ENCODE results near the gene MAD1L1.

Gene MAD1L1

GRCh38 chr7:2110610-2111396 lies 121.9 kb downstream of the MAD1L1 start:
- no peak for DNase-seq
- no peak for TF ChIP-seq CTCF (IDR thresholded peaks at IDR 0.05; ENCODE audit: low read depth, low read length)
- no peaks in the 10 kb centered on the region; the same call in 1 of the 2 replicates for H3K36me3 ChIP-seq
- peaks cover 34% of the 10 kb centered on the region for H3K4me1 ChIP-seq
- no peaks in the 10 kb centered on the region for H3K27me3 ChIP-seq
- H3K9me3 ChIP-seq: no peaks in the 10 kb centered on the region
- H3K4me3 ChIP-seq (ENCODE audit: low read depth, low read length): no peak overlapping the region

GRCh38 chr7:2109936-2110609 lies 122.7 kb downstream of the MAD1L1 start:
- DNase-seq: peak; percentile 40
- H3K36me3 ChIP-seq: no peaks in the 10 kb centered on the region; the same call in 1 of the 2 replicates
- no peak overlapping the region for H3K4me3 ChIP-seq (ENCODE audit: low read depth, low read length)
- H3K9me3 ChIP-seq: no peaks in the 10 kb centered on the region
- no peaks in the 10 kb centered on the region for H3K27me3 ChIP-seq
- peaks cover 35% of the 10 kb centered on the region for H3K4me1 ChIP-seq
- no peak for TF ChIP-seq CTCF (IDR thresholded peaks at IDR 0.05; ENCODE audit: low read depth, low read length)

- no peaks in the 10 kb centered on the region for H3K9me3 ChIP-seq
- H3K36me3 ChIP-seq: no peaks in the 10 kb centered on the region
- no peak for TF ChIP-seq CTCF (IDR thresholded peaks at IDR 0.05; ENCODE audit: low read depth, low read length)
- no peaks in the 10 kb centered on the region for H3K27me3 ChIP-seq
- peaks cover 42% of the 10 kb centered on the region for H3K4me1 ChIP-seq
- H3K4me3 ChIP-seq (ENCODE audit: low read depth, low read length): no peak overlapping the region
- DNase-seq: no peak
Observed at GRCh38 chr7:2109251-2109872, 123.4 kb downstream of the MAD1L1 start.

GRCh38 chr7:2108501-2109250 lies 124.1 kb downstream of the MAD1L1 start:
- DNase-seq: no peak
- H3K9me3 ChIP-seq: no peaks in the 10 kb centered on the region
- TF ChIP-seq CTCF (IDR thresholded peaks at IDR 0.05; ENCODE audit: low read depth, low read length): no peak
- peaks cover 45% of the 10 kb centered on the region for H3K4me1 ChIP-seq
- no peak overlapping the region for H3K4me3 ChIP-seq (ENCODE audit: low read depth, low read length)
- no peaks in the 10 kb centered on the region for H3K27me3 ChIP-seq
- H3K36me3 ChIP-seq: no peaks in the 10 kb centered on the region

- H3K36me3 ChIP-seq: no peaks in the 10 kb centered on the region
- TF ChIP-seq CTCF (IDR thresholded peaks at IDR 0.05; ENCODE audit: low read depth, low read length): no peak
- H3K9me3 ChIP-seq: no peaks in the 10 kb centered on the region
- H3K4me1 ChIP-seq: peaks cover 50% of the 10 kb centered on the region
- no peak for DNase-seq
- no peaks in the 10 kb centered on the region for H3K27me3 ChIP-seq
- no peak overlapping the region for H3K4me3 ChIP-seq (ENCODE audit: low read depth, low read length)
Observed at GRCh38 chr7:2108071-2108455, 124.7 kb downstream of the MAD1L1 start.

Measured in BE2C (cell line).